HG03175 (cell line): Measurements from ENCODE around the gene SIGLEC6.

Source experiments
- ATAC-seq: cut with Tn5 transposase; IDR thresholded peaks from one replicate; pipeline ENCODE4 v1.9.1; 2021; ENCODE audit warnings: mild to moderate bottlenecking, moderate library complexity; ENCODE audit not compliant: unreplicated experiment

The SIGLEC6 gene

DNA sequence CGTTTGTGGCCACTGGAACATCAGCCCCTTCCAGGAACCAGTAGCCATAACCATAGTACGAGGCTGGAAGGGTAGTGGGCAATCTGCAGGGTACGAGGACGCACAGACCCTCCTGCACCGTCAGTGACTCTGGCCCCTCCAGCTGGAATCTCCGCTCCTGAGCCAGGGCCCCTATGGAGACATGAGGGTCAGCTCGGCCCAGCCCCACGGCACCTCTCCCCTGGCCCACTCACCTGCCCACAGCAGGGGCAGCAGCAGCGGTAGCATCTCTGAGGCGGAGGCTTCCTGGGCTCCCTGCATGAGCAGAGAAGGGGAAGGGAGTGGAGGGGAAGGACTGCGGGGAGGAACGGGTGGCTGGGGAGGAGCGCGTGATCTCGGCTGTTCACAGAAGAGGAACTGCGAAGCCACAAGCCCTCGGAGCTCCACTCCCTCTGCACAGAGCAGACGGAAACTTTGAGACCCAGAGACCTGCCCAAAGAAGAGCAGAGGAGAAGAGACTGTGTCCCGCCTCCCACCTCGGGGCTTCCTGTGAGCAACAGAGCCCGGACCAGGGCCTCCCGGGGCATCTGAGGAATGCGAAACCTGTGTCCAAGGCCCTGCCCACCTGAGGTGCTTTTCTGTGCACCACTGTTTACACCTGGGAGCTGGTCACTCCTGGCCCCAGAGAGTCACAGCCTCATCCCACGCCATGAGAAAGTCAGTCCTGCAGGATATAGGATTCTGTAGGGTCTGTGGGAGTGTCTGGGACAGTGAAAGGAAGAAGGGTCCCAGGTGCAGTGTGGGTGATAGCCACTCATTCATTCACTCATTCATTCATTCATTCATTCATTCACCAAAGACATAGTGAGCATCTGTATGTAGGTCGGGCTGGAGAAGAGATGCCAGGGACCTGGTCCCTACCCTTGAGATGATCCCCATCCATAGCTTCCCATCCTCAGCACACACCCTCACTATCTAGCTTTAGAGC lies at the start of gene SIGLEC6:
Gene SIGLEC6 (minus strand): TSS at position 322 of the 967 bp plus-strand sequence. CDS start 22 bp downstream, at position 300.
- peak; percentile 72 for ATAC-seq

DNA sequence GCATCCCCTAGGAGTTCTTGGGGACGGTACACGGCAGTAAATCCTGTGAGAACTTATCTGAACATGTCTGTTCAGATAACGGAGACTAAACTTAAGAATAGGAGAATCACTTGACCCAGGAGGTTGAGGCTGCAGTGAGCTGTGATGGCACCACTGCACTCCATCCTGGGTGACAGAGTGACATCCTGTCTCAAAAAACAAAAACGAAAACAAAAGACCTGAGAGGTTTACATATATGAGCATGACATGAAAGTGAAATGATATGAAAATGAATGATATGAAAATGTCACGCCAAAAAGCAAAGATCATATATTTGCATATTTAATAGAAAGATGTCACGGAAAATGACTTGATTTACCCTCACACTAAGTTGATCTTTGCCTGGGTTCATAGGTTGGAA lies 45.4 kb upstream of the SIGLEC6 start:
- peak; percentile 51 for ATAC-seq

DNA sequence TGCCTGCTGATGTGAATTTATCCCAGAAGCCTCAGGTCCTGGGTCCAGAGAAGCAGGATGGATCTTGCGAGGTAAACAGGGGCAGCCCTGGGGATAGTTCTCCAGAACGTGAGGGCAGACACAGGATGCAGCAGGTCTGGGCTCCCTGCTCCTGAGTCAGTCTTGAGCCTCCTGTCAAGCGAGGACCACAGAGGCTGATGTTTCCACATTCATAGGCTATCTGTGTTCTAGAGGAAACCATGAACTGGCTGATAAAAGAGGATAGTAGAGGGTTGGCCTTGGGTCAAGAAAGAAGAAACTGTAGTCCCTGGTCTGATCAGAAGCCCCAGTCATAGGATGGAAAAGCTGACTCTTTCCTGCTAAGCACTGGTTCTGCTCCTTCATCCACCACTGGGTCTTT lies 41.9 kb upstream of the SIGLEC6 start:
- ATAC-seq = no peak

DNA sequence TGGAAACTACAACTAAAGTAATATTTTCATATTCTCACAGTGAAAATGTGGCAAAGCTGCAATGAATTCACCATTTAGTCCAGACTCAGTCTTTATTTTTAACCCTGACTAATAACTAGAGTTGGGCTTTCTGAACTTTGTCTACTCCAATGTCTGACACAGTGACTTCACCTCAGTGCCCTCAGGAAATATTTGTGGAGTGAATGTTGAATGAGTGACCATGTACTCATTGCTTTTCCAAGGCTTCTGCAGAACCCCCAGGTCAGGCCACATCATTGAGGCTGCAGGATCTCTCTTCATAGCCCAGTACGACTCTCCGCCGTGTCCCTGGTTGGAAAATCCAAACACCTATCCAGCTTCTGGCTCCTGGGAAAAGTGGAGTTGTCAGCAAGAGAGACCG lies 41.4 kb upstream of the SIGLEC6 start:
- no peak for ATAC-seq

DNA sequence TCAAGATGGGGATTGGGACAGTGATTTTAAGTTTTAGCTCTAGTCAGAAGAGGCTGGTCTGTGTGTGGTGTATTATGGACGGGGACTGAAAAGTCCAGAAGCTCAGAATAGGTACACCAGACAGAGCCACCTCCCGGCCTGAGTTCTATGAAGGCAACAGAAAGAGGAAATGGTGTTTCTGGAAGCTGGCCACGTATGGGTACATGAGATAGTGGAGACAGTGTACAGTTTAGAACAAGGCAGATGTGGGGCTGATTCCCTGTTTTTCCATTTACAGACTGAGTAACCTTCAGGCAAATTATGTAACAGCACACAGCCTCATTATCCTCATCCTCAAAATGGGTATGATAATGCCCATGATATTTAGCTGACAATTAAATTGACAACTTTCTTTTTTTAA lies 40.9 kb upstream of the SIGLEC6 start:
- no peak for ATAC-seq

DNA sequence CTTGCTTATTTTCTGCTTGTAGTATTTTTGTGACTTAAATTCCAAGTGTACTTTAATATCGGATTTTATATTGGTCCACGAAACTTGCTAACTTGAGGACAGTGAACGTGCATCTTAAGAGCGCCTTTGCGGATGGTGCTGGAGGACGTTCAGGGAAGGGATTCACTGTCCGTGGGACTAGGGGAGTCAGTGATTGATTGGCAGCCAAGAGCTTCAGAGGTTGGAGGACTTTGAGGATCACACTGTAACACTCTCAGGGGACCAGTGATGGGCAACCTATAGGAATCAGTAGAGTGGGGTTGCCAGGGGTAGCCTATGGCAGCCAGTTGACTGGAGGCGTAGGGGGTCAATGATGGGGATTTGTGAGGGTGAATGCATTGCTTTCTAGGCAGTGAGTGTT lies 40.1 kb upstream of the SIGLEC6 start:
- no peak for ATAC-seq

DNA sequence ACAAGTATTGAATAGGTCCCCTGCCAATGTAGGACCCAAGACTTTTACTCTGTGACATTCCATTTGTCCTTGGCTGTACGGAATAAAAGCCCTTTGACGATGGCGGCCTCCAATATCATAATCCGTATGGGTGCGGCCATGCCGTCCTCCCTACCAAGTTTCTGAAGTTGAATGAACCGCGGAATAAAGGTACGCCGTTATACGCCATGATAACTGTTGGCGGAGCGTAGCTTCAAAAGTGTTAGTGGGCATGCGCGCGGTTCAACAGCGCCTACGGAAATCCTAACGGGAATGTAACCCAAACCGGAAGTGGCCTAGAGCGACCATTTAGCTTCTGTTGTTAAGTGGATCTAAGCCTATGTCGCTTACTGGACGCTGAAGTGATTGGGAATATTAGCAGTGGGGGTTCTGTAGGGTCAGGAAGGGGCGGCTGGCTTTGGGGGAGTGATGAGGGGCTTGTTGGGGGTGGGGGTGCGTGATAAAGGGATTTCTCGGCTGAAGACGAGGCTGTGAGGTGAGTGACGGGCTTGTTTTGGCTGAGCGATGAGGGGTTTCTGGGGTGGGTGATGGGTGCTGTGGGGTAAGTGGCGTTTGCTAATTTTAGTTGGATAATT lies 39.6 kb upstream of the SIGLEC6 start, which contains the start of gene ZNF175:
Gene ZNF175 (plus strand): TSS at position 322 of the 614 bp plus-strand sequence. CDS start 2,047 bp downstream, outside the sequence.
- ATAC-seq = peak; percentile 83

DNA sequence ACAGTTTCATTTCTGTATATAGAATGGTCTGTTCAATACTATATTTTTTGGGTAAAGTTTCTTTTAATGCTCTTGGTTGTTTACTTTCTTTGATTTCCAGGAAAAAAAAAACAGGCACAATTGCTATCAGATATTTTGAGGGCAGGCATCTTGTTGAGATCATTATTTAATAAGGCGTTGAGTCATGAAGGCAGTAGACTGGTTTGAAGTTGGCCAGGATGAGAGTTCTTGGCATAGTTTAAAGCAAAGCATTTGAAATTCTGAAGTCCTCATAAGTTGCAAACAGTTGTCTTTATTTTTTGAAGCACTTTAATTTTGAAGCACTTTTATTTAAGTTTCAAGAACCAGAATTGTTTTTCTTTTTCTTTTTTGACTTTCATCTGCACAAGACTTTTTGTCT lies 37.0 kb upstream of the SIGLEC6 start:
- ATAC-seq = no peak

DNA sequence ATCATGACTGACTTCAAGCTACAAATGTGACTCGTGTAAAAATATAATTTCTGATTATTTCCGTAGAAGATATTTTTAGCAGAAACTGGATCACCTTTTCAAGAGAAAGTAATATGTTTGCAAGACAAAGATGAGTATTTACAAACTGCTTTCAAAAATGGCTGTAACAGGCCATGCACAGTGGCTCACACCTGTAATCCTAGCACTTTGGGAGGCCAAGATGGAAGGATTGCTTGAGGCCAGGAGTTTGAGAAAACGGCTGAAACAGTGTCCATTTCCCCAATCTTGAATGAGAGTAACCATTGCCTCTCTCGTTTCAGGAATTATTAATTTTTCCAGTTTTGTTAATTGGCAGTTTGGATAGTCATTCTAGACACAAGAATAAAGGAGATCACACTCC lies 36.1 kb upstream of the SIGLEC6 start:
- no peak for ATAC-seq

DNA sequence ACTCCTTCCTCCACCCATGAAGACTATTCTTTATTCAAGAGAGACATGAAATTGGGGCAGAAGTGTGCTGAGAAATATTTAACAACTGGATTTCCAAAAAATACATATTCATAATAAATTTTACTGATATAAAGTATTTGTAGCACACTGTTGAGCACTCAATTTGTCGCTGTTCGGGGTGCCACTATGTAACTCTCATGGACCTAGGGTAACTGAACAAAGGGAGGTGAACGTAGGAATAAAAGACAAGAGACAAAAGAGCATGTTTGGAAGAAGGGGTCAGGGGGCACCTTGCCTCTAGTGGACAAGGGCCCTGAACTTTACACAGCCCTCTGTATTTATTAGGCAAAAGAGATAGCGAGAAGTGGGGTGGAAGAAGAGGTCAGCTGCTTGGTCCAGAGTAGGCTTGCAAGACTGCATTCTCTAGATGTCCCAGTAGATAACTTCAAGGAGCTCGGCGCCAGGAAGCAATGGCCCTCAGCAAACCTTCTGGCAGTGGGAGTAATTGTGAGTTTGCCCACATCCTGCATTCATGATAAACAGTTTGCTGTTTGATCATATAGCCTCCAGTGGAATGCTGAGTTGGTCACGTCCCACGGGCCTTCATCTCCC lies 35.1 kb upstream of the SIGLEC6 start:
- ATAC-seq = no peak

DNA sequence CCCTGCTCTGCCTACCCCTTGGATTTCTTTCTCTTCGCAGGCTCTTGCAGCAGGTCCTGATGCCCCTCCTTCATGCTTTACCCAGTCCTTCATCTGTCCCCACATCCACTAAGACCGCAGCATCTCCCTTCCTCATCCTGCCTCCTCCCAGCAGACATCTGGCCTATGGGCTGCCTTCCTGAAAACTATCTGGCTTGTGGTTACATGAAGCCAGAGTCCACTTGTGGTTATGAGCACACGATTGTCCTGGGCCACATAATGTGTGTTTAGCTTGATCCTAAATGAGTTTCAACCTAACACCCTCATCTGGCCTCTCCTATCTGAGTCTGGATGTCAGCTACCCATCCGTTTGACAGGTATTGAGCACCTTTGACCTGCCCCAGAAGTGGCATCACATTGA lies 34.1 kb upstream of the SIGLEC6 start:
- ATAC-seq = no peak

DNA sequence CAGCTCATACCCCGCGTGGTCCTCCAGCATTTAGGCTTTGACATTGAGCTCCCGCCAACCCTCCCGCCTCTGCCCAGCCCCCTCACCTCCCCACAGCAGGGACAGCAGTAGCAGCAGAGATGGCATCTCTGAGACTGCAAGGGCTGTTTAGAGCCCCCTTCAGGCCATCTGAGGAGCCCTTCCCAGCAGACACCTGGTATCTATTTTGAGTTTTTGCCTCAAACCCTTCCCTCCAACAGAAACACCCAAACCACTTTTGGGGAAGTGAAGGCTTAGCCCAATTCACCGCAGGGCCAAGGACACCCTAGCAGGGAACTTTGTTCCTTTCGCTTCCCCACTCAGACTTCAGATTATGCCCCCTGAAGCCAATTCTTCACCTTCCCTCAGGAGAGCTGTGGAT lies 33.3 kb upstream of the SIGLEC6 start:
- ATAC-seq = no peak

DNA sequence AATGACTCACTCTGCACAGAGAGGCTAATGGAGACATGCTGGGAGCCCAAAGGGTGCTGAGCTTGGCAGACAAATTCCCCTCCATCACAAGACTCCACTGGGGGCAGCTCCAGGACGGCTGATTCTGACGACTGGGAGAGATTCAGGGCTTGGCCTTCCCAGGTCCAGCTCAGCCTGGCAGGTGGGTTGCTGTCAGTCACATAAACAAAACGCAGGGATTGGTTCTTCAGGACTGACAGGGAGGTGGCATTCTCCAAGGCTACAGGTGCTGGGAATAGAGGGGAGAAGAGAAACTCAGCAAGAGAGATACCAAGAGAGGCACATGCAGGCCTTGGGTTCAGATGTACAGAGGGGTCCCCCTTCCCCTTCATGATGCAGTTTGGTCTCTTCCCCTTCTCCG lies 28.9 kb upstream of the SIGLEC6 start:
- no peak for ATAC-seq

DNA sequence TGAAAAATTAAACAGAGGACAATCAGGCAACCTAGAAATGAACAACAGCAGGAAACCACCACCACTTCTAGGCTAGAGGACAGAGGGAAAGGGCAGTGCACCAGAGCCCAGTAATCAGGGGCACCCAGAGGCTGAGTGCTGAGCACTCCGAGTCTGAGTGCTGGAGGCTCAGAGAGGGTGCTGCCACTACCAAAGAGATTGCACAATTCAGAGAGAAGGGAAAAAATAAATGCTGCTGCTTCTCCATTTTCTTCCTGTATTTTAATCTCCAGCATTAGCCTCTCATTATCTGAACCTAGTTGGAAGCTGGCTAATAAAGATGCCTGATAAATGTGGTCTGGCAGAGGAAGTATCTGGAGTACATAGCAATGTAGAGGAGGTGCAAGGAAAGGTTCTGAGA lies 27.8 kb upstream of the SIGLEC6 start:
- no peak for ATAC-seq

DNA sequence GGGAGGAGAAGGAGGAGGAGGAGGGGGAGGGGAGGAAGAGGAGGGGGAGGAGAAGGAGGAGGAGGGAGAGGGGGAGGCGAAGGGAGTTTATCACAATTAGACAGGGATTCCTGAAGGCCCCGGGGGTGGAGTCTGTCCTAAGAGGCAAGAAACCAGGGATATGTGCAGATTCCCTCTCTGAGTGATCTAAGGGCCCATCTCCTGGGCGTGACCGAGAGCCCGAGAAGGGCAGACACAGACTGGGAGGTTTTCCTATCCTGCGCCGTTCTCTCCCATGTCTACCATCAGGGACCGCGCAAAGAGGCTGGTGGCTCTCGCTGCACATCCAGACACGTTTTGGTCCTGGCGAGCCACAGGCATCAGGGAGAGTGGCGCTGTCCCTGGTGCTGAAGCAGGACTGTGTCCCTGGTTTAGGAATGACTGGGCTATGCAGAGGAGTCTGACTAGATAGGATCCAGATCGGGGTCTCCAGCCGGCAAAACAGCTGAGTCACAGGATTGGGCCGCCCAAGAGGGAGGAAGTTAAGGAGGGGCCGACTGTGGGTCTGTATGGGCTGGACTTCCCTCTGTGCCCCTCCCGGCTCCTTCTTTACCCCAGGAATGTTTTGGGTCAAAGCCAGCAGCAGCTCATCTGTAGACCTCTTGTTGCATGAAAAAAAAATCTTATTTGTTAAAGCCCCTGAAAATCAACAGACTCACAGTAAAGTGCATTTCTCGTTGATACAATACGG lies 21.7 kb upstream of the SIGLEC6 start:
- ATAC-seq = no peak

DNA sequence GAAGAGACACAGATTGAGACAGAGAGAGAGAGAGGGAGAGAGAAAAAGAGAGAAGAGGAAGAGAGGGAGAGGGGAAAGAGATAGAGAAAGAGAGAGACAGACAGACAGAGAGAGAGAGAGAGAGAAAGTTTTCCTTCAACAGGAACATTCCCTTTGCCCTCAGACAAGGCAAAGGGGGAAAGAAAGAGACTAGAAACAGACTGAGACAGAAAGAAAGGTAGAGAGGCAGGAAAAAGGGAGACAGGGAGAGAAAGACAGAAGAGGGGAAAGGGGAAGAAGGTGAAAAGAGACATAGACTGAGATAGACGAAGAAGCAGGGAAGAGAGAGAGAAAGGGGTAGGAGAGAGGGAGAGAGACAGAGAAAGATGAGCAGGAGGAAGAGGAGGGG lies 21.1 kb upstream of the SIGLEC6 start:
- no peak for ATAC-seq

DNA sequence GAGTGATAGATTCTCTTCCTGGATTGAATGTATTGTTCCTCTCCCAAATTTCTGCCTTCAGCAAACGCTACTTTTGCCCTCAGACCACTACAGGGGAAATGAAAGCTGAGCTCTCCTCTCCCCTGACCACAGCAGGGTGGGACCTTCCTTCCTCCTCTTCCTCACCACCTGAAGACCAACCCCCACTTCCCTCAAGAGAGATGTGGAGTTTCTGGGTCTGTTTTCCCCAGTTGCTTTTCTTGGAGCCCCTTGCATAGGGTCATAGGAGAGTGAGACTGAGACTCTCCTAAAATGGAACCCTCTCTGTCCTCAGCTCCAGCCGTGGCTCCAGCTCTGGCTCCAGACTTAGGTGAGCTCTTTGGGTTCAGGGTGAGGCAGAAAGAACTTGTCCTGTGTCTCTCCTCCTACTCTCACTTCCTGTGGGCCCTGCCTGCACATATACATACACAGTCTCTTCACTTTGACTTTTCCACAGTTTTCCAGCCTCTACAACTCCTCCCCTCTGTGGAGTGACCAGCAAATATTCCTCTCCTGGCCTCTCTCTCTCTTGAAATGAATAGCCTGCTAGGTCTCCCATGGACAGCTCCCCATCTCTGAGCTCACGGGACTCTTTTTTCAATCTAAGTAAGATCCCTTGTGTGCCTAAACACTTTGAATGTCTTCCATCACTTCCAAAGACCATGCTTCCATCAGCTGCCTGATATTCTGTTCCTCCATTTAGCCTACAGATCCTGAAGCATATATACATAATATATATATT lies 20.4 kb upstream of the SIGLEC6 start:
- ATAC-seq = no peak

DNA sequence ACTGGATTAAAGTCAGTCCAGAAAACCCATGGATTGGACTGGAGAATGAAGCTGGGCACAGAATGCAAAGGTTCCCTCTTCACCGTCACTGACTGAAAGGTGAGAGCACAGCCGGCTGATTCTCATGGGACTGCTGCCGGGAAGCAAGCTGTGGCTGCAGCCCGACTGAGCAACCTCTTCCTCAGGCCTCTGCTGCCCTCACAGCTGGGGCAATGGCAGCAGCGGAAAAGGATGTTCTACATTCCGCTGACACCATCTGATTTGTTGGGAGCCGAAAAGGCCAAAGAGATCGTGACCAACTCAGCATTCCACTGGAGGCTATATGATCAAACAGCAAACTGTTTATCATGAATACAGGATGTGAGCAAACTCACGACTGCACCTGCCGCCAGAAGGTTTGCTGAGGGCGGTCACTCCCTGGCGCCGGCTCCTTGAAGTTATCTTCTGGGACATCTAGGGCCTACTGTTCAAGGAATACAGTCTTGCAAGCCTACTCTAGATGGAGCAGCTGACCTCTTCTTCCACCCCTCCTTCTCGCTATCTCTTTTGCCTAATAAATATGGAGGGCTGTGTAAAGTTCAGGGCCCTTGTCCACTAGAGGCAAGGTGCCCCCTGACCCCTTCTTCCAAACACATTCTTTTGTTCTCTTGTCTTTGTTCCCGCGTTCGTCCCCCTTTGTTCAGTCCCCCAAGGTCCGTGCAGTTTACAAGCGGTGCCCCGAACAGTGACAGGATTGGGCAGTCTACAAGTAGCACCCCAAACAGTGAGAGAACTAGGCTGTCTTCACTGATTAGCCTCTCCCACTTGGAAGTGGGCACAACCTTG lies 19.6 kb upstream of the SIGLEC6 start:
- no peak for ATAC-seq

DNA sequence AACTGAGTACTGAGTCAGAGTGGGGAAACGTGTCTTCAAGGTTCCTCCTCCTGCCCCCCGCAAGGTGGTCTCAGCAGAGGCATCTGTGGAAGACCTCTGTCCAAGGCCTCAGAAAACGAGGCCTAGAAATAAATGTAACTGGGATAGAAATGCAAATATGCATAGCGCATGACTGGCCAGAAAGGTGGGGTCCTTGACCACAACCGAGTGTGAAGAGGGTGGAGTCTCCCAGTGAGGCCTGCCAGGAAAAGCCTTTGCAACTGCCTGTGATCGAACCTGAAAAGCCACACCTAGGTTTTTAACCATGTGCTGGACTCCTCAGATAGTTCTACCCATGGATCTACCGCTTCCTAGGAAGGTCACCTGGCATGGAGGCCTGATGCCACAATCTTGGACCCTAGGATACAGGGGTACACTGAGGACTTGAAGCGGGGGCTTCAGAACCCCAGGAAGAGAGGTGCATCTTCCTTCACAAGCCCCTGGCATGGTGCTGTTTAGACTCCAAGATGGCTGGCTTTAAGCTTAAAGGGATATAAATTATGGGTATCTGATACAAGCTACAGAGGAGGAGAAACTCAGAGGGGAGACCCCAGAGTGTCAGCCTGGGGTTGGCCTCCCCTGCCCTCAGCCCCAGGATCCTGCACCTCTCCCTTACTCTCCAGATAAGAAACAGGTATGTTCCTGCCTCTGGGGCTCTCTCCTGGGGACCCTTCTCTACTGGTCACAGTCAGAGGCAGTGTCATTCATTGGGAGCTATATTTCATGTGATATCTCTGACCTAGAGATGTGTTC lies 18.3 kb upstream of the SIGLEC6 start:
- ATAC-seq = no peak
